HG03280 (cell line): ENCODE data around the gene CFLAR.
"Not testable (repeated sequence)": the region's sequence is repeated elsewhere in the genome, so short reads cannot be mapped to it uniquely, and the experiment has no call there.

Experiments used
- ATAC-seq: cut with Tn5 transposase; IDR thresholded peaks from one replicate; pipeline ENCODE4 v1.9.1; 2021; ENCODE audit warnings: mild to moderate bottlenecking, moderate library complexity; ENCODE audit not compliant: unreplicated experiment

Gene CFLAR

GRCh38 chr2:201118121-201118960 lies 2.4 kb downstream of the CFLAR start:
- peak; percentile 38 for ATAC-seq

- ATAC-seq: no peak
Measured at GRCh38 chr2:201118961-201119854, 3.2 kb downstream of the CFLAR start.

DNA sequence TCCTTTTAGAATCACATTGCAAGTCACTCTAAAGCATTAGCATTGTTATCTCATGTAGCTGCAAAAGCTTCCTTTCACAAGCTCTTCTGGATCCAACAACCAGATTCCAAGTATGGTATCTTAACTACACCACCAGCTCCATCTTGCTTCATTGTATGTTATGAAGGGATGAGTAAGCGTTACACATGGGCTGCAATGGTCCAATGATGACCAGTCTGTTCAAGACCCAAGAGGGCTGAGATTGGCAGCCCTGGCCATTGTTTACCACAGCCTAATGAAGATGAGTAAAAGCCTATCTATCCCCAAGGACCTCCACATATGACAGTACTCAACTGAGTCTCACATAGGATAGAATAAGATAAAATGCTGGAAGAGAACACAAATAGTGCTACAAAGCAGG lies 6.3 kb downstream of the CFLAR start:
- no peak for ATAC-seq

DNA sequence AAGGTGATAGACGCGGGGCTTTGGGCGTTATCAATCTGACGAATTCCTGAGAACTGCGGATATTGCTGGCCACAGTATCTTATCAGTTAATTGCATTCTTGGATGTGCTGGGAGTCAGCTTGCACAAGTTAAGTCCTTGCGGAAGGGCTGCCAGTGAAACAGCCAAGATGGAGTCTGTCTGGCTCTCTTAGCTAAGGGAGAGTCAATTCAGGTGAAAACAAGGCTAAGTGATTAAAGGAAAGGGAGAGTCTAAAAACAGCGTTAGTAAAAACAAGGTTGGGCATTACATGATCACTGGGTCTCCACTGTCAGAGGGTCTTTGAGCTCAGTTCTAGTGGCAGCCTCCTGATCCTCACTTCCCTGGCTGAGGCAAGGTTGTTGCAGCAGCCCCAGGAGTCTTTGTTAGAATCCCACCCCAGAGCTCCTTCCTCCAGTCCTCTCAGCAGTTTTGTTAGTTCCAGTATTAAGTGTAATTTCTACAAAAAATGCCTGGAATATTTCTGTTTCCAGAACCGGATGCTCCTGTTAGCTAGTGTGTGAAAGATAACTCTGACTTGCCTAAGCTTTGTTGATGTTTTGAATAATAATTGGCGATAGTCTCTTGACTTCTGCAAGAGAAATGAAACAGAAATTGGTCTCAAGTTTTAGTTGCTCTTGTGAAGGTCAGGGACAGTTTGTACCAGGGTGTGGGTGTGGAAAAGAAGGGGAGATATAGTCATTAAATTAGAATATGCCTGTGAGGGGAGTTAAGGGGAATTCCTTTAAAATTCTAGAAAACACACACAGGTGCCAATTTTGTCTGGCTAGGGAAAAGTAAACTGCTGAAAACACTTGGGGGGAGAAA lies 10.6 kb downstream of the CFLAR start:
- no peak for ATAC-seq

- ATAC-seq: no peak
Measured at GRCh38 chr2:201127152-201127511, 11.2 kb downstream of the CFLAR start.

DNA sequence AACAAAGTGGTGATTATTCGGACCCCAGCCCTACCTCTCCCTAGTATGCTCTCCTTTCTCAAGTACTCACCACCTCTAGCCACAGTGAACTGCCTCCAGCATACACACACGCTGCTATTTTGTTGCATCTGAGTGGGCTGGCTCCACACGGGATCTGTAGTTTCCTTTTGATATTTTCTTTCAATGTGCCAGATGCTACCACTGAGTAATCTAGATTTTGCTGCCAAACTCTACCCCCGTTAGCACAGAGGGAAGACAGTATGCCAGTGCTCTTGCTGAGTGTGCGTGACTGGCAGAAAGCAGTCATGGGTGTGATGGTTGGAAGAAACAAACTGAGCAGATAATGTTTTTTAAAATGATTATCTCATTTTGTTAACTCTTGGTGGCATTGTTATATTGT lies 11.6 kb downstream of the CFLAR start:
- ATAC-seq: no peak

- ATAC-seq: no peak
Measured at GRCh38 chr2:201128033-201128432, 12.1 kb downstream of the CFLAR start.

DNA sequence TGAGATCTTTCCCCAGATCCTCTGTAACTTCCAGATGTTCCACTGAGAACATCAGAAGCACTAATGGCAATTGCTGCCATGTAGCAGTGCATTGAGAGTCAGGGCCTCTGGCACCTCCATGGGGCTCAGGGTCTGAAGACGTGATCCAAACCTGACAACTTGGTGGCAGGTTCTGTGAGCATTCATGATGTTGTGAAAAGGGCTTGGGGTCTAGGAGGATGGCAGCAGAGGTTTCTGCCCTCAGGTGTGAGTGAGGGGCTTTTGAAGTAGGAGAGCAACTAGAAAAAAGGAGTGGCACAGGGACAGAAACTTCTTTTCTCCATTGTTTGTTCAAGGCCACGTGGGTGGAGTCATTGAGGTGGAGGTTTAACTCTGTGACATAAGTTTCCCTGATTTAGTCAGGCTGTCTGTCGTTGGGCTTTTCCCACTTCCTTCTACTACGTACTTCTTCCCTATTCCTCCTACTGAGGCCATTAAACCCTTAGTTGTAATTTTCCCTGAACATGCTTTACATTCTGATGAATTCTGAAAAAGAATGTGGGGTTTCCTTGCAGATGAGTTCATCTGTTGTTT lies 13.1 kb downstream of the CFLAR start:
- ATAC-seq: no peak

- no peak for ATAC-seq
Measured at GRCh38 chr2:201130524-201131186, 14.7 kb downstream of the CFLAR start.

DNA sequence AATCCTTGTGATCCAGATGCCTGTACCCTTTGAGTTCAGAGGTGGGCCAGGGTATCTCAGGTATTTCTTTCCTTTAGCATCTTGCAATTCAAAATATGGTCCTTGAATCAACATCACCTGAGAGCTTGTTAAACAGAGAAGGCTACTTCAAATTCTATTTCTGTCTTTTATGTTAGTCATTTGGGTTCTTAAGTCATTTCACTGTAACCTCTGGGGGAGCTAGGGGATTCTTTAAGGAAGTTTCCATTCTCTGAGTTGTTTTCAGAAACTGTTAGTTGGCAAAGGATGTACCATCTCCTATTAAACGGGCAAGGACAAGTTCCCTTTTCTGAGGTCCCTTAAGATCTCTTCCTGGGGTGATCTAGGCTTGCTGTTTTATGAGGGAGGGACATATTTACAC lies 16.6 kb downstream of the CFLAR start:
- ATAC-seq: no peak

DNA sequence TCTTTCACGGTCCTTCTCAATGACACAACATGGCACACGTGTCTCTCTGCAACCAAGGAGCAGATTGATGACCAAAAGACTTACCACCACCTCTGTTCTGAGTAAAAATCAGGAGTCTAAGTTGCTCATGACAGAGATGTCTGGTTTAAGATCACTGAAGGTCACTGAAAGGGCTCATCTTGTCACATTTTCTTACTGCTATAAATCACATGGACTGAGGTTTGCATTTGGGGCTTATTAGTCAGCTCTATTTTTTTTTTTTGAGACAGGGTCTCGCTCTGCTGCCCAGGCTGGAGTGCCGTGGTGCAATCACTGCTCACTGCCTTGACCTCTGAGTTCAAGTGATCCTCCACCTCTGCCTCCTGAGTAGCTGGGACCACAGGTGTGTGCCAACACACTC lies 19.4 kb downstream of the CFLAR start:
- ATAC-seq: no peak

GRCh38 chr2:201136889-201137321 lies 20.9 kb downstream of the CFLAR start:
- no peak for ATAC-seq

- no peak for ATAC-seq
Measured at GRCh38 chr2:201137505-201138400, 21.8 kb downstream of the CFLAR start.

DNA sequence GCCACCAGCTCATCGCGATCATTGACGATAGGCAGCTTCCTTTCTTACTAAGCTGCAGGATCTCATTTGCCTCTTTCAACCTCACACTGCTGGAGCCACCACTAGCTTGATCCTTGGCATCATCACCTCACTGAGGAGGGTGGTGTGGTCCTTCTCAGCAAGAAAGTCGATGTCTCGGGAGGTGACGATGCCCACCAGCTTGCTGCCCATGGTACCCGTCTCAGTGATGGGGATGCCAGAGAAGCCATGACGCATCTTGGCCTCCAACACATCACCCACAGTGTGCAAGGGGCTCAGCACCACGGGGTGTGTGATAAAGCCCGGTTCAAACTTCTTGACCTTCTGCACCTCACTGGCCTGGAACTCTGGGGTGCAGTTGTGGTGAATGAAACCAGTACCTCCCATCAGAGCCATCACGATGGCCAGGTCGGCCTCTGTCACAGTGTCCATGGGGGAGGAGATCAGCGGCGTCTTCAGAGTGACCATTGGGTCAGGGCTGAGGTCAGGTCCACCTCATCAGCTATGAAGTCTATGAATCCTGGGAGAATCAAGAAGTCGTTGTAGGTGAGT lies 22.5 kb downstream of the CFLAR start:
- no peak for ATAC-seq

GRCh38 chr2:201138986-201139781 lies 23.2 kb downstream of the CFLAR start:
- ATAC-seq: not testable (repeated sequence)

DNA sequence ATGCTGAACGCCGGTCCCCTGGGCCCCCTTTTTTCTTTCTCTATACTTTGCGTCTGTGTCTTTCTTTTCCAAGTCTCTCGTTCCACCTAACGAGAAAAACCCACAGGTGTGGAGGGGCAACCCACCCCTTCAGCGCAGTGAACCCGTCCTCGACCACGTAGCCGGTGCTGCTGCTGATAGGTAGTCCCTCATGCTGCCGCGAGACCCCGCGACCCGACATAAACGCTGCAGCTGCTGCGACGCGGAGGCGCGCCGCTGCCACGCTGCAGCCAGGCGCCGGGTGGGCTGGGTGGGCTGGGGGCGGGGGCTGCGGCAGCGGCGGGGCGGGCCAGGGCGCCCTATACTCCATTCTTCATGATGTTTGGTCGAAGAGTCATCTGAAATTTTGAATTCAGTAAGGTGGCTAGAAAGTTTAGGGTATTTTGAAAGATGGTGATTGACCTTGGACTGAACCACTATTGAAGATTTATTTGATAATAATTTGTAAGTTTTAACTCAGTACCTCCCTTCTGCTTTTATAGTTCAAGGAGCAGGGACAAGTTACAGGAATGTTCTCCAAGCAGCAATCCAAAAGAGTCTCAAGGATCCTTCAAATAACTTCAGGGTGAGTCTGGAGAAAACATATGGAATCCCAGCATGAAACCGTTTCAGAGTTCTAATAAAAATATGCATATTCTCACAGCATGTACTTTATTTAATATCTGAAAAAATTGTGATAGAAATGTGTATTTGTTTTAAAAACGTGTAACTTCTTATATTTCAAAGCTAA lies 24.1 kb downstream of the CFLAR start:
- no peak for ATAC-seq
